UCSD-AML1 (cell line): ENCODE measurements around the gene CEP135.

Experiments
- DNase-seq: peaks from one replicate; lab custom pipeline; 2025; ENCODE audit not compliant: unreplicated experiment; lab: John Stamatoyannopoulos, UW

CEP135 gene

GRCh38 chr4:56077676-56078075 is 128.9 kb downstream of the CEP135 start:
- DNase-seq = no peak

GRCh38 chr4:56078866-56079265 is 130.1 kb downstream of the CEP135 start:
- no peak for DNase-seq

- no peak for DNase-seq
Measured at GRCh38 chr4:56080384-56080783, 131.6 kb downstream of the CEP135 start.

GRCh38 chr4:56082829-56083228 is 134.1 kb downstream of the CEP135 start:
- DNase-seq = no peak
